Muscle layer of colon (tissue), 2 donors: ENCODE results near the gene TLE6.
"Not testable (repeated sequence)": the region's sequence is repeated elsewhere in the genome, so short reads cannot be mapped to it uniquely, and the experiment has no call there.

Experiments
- H3K27ac ChIP-seq: one replicate; pipeline ENCODE4 v1.7.0; 2013; ENCODE audit warnings: low read depth, mild to moderate bottlenecking, low read length, moderate library complexity
- H3K27me3 ChIP-seq, 2 donors: one replicate each; pipeline ENCODE4 v1.7.0; 2013; ENCODE audit warnings: low read length in 2 of 2, mild to moderate bottlenecking in 2 of 2; ENCODE audit not compliant: insufficient read depth in 2 of 2, control insufficient read depth in 1 of 2
- H3K36me3 ChIP-seq: one replicate; pipeline ENCODE4 v1.7.0; 2013; ENCODE audit warnings: mild to moderate bottlenecking, low read length; ENCODE audit not compliant: insufficient read depth
- H3K4me1 ChIP-seq: one replicate; pipeline ENCODE4 v1.7.0; 2013; ENCODE audit warnings: mild to moderate bottlenecking, low read length; ENCODE audit not compliant: insufficient read depth
- H3K4me3 ChIP-seq, 2 donors: one replicate each; pipeline ENCODE4 v1.7.0; 2013; ENCODE audit warnings: low read length in 2 of 2, low read depth in 1 of 2, mild to moderate bottlenecking in 1 of 2, moderate library complexity in 1 of 2
- H3K9ac ChIP-seq: one replicate; pipeline ENCODE4 v1.7.0; 2013; ENCODE audit warnings: low read length
- H3K9me3 ChIP-seq: one replicate; pipeline ENCODE4 v1.7.0; 2013; ENCODE audit warnings: mild to moderate bottlenecking, low read length
- donor health status: abdominal sarcoma.
- donor health status: Adenocarcinoma of cecum.

The TLE6 gene

DNA sequence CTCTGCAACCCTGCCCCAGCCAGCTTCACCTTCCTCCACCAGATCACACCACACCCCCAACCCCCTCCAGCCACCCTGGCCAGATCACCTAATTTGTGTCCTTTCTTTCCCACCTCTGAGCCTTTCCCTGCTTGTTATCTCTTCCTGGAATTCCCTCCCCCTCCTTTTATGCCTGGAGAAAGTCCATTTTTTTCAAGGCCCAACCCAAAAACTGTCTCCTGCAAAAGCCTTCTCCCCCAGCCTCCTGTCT is 57.0 kb downstream of the TLE6 start:
- Histone ChIP-seq H3K9ac (no peak overlapping the region), H3K27ac (peak overlapping the region; percentile 74), H3K4me3 (no peak overlapping the region), H3K27me3 (no peaks in the 10 kb centered on the region), H3K9me3 (no peaks in the 10 kb centered on the region), H3K36me3 (no peaks in the 10 kb centered on the region), H3K4me1 (peaks cover 16% of the 10 kb centered on the region)

DNA sequence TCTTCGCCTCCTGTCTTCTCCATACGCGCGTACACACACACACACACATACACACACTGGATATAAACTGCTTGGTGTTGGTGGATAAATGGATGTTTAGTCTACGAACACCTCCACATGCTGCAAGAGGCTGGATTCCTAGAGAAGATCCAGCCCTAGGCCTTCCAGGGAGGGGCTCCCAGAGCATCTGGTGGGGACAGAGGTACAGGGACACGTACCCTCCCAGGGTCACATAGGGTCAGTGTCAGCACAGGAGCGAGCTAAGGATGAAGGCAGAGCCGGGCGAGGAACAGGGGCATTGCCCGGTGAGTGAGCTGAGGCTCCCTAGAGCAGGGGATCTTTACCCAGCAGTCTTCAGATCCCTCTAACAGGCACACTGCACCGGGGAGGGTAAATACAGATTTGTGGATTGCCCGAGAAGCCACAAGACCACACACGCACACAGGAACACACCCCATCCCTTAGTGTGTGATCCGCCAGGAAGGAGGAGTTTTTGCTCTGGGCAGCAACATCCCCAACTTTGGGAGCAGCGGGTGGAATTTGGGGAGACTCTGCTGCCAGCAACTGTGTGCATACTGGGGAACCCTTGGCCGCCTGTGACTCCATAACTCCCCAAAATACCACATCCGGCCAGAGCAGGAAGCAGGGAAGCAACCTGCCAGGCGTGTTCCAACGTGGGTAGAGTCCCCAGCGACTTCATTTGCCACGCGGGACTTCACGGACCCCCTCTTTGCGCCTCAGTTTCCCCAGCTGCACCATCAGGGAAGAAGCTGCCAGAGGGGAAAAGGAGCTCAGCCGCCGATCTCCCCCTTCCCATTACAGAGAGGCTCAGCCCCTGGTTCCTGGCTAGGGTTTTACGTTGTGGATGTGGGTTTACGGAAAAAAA is 57.5 kb downstream of the TLE6 start:
- Histone ChIP-seq H3K27ac (peak overlapping the region; percentile 74), H3K4me1 (peaks cover 16% of the 10 kb centered on the region), H3K9me3 (no peaks in the 10 kb centered on the region), H3K36me3 (no peaks in the 10 kb centered on the region), H3K27me3 (no peaks in the 10 kb centered on the region), H3K4me3 (peak overlapping the region; percentile 53 to 76), H3K9ac (peak overlapping the region; percentile 78)

DNA sequence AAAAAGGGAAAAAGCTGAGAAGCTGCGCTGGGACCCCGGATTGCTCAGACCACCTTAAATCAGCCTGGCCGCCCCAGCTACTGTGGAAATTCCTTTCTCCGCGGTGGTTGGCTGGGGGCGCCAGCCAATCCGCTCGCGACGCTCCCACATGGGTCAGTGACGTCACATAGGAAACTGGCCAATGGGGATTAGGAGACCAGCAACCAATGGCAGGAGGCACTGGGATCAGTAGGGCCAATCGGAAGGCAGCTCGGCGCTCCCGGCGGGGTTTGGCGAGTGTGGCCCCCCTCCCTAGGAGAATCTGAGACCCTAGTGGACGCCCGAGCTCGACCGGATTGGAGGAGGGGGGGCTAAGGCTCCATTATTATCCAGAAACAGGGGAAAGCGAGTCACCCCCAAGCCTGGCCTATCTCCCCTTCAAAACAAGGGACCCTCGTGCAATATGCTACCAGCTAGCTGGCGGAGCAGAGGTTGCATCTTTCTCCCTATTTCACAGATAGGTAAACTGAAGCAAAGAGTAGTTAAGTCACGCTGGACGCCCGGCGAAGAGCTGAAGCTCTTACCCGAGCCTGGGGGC is 58.3 kb downstream of the TLE6 start:
- H3K27ac ChIP-seq = peak overlapping the region; percentile 92
- H3K4me1 ChIP-seq = peaks cover 16% of the 10 kb centered on the region
- H3K9ac ChIP-seq = peak overlapping the region; percentile 78
- H3K9me3 ChIP-seq = no peaks in the 10 kb centered on the region
- H3K4me3 ChIP-seq = peak overlapping the region; percentile 53 to 76
- H3K36me3 ChIP-seq = no peaks in the 10 kb centered on the region
- H3K27me3 ChIP-seq = no peaks in the 10 kb centered on the region

DNA sequence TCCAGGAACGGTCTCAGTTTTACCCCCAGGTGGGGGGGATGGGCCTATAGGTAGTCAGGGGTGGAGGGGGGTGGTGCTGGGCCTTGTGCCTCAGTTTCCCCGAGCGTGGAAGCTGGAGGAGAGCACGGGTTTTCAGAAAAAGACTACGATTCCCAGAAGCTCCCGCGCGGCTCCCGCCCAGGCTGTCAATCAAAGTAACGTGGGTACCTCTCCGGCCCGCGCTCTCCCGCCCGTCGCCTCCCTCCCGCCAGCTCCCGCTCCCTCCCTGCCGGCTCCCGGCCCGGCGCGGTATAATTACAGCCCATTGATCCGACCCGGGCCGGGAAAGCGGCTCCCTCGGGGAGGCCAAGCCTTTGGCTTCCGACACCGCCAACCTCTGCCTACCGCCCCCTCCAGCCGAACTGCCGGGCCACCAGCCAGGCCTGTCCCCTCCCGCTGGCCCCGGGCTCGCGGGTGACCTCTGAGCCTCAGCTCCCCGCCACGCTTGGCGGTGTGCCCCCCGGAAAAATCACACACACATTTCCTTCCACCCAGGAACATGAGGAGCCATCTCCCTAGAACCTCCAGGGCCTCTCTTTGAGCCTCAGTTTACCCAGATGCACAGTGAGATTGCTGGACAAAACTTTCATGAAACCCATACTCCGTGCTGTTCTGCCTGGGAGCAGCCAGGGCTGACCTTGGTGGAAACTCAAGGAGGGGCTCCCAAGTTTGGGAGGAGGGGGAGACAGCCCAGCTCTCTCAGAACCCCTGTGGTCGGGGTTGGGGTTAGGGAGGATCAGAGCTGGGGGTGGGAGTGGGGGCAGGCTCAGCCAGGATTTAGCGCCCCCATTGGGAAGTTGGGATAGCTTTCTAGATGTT is 59.0 kb downstream of the TLE6 start:
- no peaks in the 10 kb centered on the region for H3K27me3 ChIP-seq
- no peaks in the 10 kb centered on the region for H3K9me3 ChIP-seq
- H3K4me1 ChIP-seq = peaks cover 16% of the 10 kb centered on the region
- H3K4me3 ChIP-seq = peak overlapping the region; percentile 23 to 76
- peak overlapping the region; percentile 92 for H3K27ac ChIP-seq
- no peaks in the 10 kb centered on the region for H3K36me3 ChIP-seq
- H3K9ac ChIP-seq = peak overlapping the region; percentile 61

DNA sequence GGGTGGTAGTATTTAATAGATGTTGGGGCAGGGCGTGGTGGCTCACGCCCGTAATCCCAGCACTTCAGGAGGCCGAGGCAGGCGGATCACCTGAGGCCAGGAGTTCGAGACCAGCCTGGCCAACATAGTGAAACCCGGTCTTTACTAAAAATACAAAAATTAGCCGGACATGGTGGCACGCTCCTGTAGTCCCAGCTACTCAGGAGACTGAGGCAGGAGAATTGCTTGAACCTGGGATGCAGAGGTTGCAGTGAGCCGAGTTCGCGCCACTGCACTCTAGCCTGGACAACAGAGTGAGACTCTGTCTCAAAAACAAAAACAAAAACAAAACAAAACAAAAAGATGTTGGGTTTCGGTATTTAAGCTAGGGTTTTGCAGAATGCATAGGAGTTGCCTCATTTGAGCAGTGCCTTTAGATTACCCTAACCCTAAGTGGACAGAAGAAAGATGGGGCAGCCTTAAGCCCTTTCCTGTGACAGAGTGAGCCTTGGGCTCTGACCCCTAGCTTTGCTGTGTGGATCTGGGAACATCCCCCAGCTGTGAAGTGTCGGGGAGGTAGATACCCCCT is 59.7 kb downstream of the TLE6 start:
- not testable (repeated sequence) for H3K36me3 ChIP-seq, H3K27me3 ChIP-seq, H3K9me3 ChIP-seq
- peaks cover 16% of the 10 kb centered on the region for H3K4me1 ChIP-seq
- H3K9ac ChIP-seq = peak overlapping the region; percentile 61
- peak overlapping the region in 1 of 2 donors; percentile 76 for H3K4me3 ChIP-seq
- H3K27ac ChIP-seq = peak overlapping the region; percentile 92

DNA sequence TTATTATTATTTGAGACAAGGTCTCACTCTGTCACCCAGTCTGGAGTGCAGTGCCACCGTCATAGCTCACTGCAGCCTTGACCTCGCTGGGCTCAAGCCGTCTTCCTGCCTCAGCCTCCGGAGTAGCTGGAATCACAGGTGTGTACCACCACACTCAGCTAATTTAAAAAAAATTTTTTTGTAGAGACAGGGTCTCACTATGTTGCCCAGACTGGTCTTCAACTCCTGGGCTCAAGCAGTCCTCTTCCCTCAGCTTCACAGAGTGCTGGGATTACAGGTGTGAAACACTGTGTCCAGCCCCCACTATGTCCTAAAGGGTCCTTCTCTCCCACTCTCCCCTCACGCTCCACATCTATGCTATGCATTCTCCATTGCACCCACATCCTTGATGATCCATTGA is 60.9 kb downstream of the TLE6 start:
- Histone ChIP-seq H3K4me1 (peaks cover 16% of the 10 kb centered on the region), H3K36me3 (no peaks in the 10 kb centered on the region), H3K27ac (no peak overlapping the region), H3K9me3 (no peaks in the 10 kb centered on the region), H3K9ac (no peak overlapping the region), H3K27me3 (no peaks in the 10 kb centered on the region), H3K4me3 (no peak overlapping the region)

DNA sequence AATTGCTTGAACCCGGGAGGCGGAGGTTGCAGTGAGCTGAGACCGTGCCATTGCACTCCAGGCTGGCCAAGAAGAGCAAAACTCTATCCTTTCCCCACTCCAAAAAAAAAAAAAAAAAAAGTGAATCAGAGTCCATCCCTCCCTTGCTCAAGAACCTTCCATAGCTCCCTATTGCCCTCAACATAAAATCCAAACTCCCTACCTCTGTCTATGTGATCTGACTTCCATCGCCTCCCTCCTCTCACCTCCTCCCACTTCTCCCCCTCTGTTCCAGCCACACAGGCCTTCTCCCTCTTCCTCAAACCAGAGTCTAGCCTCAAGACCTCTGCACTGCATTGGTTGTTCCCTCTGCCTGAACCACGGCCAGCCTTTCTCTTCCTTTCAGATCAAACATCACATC is 61.8 kb downstream of the TLE6 start:
- Histone ChIP-seq H3K9ac (no peak overlapping the region), H3K36me3 (no peaks in the 10 kb centered on the region), H3K27ac (no peak overlapping the region), H3K4me1 (peaks cover 16% of the 10 kb centered on the region), H3K9me3 (no peaks in the 10 kb centered on the region), H3K4me3 (no peak overlapping the region), H3K27me3 (no peaks in the 10 kb centered on the region)

DNA sequence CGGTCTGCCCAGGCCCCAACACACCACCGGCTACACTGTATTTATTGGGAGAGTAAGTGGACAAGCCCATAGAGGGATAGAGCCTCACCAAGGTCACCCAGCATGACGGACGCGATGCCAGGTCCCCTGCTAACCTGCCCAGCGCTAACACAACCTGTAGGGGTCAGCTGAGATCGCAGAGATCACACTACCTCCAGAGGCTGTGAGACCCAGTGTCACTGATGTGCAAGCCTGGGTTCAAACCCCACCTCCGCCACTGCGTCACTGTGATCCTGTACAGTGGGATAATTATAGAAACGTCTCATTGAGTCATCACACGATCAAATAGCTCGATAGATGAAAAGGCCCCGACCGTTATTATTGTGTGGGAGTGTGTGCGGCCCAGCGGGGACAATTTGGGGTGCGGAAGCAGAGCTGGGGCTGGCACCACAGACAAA is 62.3 kb downstream of the TLE6 start:
- H3K4me3 ChIP-seq = no peak overlapping the region
- H3K36me3 ChIP-seq = no peaks in the 10 kb centered on the region
- H3K9ac ChIP-seq = no peak overlapping the region
- no peaks in the 10 kb centered on the region for H3K9me3 ChIP-seq
- H3K27me3 ChIP-seq = no peaks in the 10 kb centered on the region
- H3K4me1 ChIP-seq = peaks cover 11% of the 10 kb centered on the region
- no peak overlapping the region for H3K27ac ChIP-seq

DNA sequence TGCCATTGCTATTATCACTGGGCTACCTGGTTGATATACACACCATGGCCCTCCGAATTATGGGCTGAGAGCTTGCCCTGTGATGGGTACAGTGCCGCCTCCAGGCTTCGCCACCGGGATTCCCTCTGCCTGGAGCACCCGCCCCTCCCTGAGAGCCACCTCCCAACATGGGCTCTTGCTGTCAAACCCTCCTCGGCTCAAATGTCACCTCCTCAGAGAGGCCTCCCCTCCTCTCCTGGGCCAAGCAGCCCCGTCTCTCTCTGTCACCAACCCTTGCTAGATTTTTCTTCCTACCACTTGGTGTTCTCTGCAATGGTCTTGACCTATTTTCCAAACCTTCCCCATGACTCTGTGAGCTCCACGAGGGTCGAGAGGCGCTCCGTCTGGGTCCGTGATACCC is 64.0 kb downstream of the TLE6 start:
- H3K4me3 ChIP-seq = no peak overlapping the region
- H3K9me3 ChIP-seq = no peaks in the 10 kb centered on the region
- no peaks in the 10 kb centered on the region for H3K36me3 ChIP-seq
- peaks cover 4% of the 10 kb centered on the region for H3K4me1 ChIP-seq
- H3K27ac ChIP-seq = peak overlapping the region; percentile 12
- H3K9ac ChIP-seq = no peak overlapping the region
- no peaks in the 10 kb centered on the region for H3K27me3 ChIP-seq

DNA sequence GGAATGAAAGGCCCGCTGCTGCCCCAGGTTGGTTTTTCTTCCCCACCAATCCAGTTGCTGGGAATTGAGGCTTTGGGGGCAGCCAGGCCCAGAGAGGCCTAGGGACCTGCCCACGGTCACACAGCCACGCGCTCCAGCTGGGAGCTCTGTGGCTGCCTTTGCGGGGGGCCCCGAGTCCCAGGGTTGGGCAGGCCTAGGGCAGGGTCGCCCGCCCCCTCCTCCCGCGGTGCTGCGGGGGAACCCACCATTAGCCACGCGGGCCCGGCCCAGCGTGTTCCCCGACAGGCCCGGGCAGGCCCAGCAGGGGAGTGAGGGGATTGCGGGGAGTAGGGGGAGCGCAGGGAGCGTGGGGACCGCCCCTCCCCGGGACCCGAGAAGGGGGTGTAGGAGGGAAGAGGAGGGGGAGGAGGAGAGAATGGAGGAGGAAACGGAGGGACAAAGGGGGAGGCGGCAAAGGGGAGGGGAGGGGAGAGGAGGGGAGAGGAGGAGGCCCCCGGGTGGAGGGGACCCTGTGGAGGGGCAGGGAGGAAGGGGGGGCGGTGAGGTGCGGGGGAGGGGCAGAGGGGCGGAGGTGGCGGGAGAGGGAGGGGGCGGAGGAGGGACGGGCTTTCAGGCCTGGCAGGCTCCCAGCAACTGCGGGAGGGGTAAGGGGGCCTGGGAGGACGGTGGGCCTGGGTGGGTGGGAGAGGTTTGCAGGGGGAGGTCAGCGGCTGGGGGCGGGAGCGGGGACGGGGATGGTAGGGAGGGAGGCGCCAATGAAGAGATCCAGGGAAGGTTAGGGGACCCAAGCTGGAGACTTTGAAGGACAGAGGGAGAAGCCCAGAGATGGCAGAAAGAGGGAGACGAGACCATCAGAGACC is 64.6 kb downstream of the TLE6 start:
- H3K9me3 ChIP-seq = no peaks in the 10 kb centered on the region
- peak overlapping the region; percentile 12 for H3K27ac ChIP-seq
- H3K4me1 ChIP-seq = no peaks in the 10 kb centered on the region
- peak overlapping the region; percentile 44 for H3K9ac ChIP-seq
- H3K4me3 ChIP-seq = peak overlapping the region in 1 of 2 donors; percentile 50
- no peaks in the 10 kb centered on the region for H3K36me3 ChIP-seq
- H3K27me3 ChIP-seq = no peaks in the 10 kb centered on the region
